Gastrocnemius medialis (tissue), 4 donors: ENCODE measurements around the gene PRKCH. TPM values are rescaled to one million over a fixed set of nuclear protein-coding genes. Genes with fewer than 3 reads are reported as not detected.

Source experiments
- ATAC-seq, 2 donors: fragments of 150-250 bp; one replicate each; pipeline ENCODE4 v1.9.1; 2016
- DNase-seq, 2 donors: peaks; one replicate each; pipeline ENCODE4 v3.0.0-alpha.2; 2019
- H3K27ac ChIP-seq, 4 donors: fragments of 200-600 bp; sonication (generic); 1 replicate in 1 of 4; 2 replicates in 3 of 4; pipeline ENCODE4 v1.5.1; 2016 to 2018; ENCODE audit warnings: mild to moderate bottlenecking in 2 of 4, moderate library complexity in 1 of 4
- H3K27me3 ChIP-seq, 3 donors: fragments of 200-600 bp; sonication (generic) in 2 of 3; 1 replicate in 1 of 3; 2 replicates in 2 of 3; pipeline versions ENCODE4 v1.5.1 to v1.6.0; 2016 to 2019; ENCODE audit warnings: mild to moderate bottlenecking in 1 of 3, moderate library complexity in 1 of 3
- H3K36me3 ChIP-seq, 2 donors: fragments of 200-600 bp; sonication (generic) in 1 of 2; one replicate each; pipeline ENCODE4 v1.5.1; 2017 to 2018
- H3K4me1 ChIP-seq, 2 donors: fragments of 200-600 bp; sonication (generic) in 1 of 2; one replicate each; pipeline ENCODE4 v1.5.1; 2016 to 2017; ENCODE audit warnings: mild to moderate bottlenecking in 2 of 2
- H3K4me3 ChIP-seq, 4 donors: fragments of 200-600 bp; sonication (generic) in 3 of 4; 1 replicate in 1 of 4; 2 replicates in 3 of 4; pipeline ENCODE4 v1.5.1; 2016 to 2019; ENCODE audit warnings: mild to moderate bottlenecking in 2 of 4
- H3K9me3 ChIP-seq, 3 donors: fragments of 200-600 bp; sonication (generic) in 2 of 3; 1 replicate in 1 of 3; 2 replicates in 2 of 3; pipeline ENCODE4 v1.5.1; 2016 to 2019
- POLR2A ChIP-seq, 2 donors: fragments of 450-650 bp; IDR thresholded peaks; one replicate each; pipeline ENCODE4 v1.6.1; 2017; ENCODE audit warnings: antibody characterized with exemption in 2 of 2, mild to moderate bottlenecking in 2 of 2, moderate library complexity in 2 of 2
- in situ Hi-C, 4 donors: fragments of 200-750 bp; cut with MboI; loops; one replicate each; pipeline versions ENCODE4 v1.15.0 to v1.8.0; 2017; ENCODE audit warnings: low sequenced_read_pairs in 4 of 4
- intact Hi-C: fragments of 100-400 bp; cut with DNase I; formaldehyde crosslinking; loops from one replicate; pipeline ENCODE4 v1.15.1; 2023; ENCODE audit warnings: low total_unique reads
- total RNA-seq, 4 donors: library from RNA; depleted of rRNA; stranded (reverse); fragments of >200 nt; gene quantifications; one replicate each; pipeline versions ENCODE4 v1.1.0 to v1.2.3, GENCODE V29; 2016
- TF ChIP-seq, protein P1 (sequence below), 5 experiments: fragments of 450-650 bp in 3 of 5; fragments of 200-600 bp in 2 of 5; sonication (generic) in 2 of 5; IDR thresholded peaks in 4 of 5; conservative IDR thresholded peaks in 1 of 5; 1 replicate in 4 of 5; 2 replicates in 1 of 5; pipeline ENCODE4 v1.5.1; 2016 to 2019; ENCODE audit warnings: antibody characterized with exemption in 5 of 5, mild to moderate bottlenecking in 3 of 5, moderate library complexity in 3 of 5

Gene PRKCH
- total RNA-seq, 4 donors from 2014 or later: 11.3 to 32.4 (median 16.6) TPM

DNA sequence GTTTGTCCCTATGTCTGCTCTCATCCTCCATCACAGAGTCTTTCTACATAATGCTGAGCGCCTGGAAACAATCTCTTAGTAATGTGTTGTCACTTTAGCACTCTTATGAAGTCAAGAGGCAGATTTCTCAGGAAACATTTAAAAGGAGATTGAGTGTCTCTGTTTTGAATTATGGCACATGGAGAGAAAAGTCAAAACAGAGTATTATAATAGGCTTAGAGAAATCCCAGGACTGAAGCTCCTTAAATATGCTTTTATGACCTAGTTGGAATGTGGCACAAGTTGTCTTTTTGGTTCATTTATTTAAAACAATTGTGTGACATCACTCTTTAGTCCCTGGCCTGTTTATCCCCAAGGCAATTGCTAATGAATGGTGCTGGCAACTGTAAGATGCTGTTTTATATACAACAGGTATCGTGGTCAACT, 256.1 kb downstream of the PRKCH start:
- H3K27ac ChIP-seq: no peak overlapping the region
- no peaks in the 10 kb centered on the region for H3K27me3 ChIP-seq
- no peaks in the 10 kb centered on the region for H3K36me3 ChIP-seq
- in situ Hi-C loops: no loop called here
- no peak for DNase-seq
- H3K4me1 ChIP-seq: peaks cover 0 to 8% of the 10 kb centered on the region in 2 donors
- ATAC-seq: no peak
- intact Hi-C loops: no loop called here
- TF ChIP-seq, protein P1, sequence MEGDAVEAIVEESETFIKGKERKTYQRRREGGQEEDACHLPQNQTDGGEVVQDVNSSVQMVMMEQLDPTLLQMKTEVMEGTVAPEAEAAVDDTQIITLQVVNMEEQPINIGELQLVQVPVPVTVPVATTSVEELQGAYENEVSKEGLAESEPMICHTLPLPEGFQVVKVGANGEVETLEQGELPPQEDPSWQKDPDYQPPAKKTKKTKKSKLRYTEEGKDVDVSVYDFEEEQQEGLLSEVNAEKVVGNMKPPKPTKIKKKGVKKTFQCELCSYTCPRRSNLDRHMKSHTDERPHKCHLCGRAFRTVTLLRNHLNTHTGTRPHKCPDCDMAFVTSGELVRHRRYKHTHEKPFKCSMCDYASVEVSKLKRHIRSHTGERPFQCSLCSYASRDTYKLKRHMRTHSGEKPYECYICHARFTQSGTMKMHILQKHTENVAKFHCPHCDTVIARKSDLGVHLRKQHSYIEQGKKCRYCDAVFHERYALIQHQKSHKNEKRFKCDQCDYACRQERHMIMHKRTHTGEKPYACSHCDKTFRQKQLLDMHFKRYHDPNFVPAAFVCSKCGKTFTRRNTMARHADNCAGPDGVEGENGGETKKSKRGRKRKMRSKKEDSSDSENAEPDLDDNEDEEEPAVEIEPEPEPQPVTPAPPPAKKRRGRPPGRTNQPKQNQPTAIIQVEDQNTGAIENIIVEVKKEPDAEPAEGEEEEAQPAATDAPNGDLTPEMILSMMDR (IDR thresholded peaks at IDR 0.05 in 4 of 5, conservative IDR thresholded peaks at IDR 0.05 in 1 of 5): no peak
- TF ChIP-seq POLR2A (IDR thresholded peaks at IDR 0.05): no peak
- H3K9me3 ChIP-seq: no peaks in the 10 kb centered on the region
- H3K4me3 ChIP-seq: no peak overlapping the region

DNA sequence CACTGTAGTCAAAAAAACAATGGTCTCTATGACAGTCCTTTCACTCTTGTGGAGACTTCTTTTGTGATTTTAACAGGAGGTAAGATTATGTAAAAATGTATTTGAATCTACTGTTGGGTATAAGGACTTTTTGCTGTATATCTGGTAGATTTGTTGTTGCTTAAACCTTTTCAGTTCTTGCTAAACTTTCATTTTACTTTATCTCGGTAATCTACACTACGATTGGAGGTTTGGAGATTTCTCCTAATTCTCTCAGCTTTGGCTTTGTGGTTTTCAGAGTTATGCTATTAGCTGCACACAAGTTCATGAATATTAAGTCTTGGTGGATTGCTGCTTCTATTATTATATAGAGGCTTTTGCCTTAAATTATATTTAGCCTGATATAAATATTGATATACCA, 257.4 kb downstream of the PRKCH start:
- in situ Hi-C loops: no loop called here
- H3K36me3 ChIP-seq: no peaks in the 10 kb centered on the region
- H3K4me1 ChIP-seq: peaks cover 0 to 9% of the 10 kb centered on the region in 2 donors
- intact Hi-C loops: no loop called here
- TF ChIP-seq, protein P1 (IDR thresholded peaks at IDR 0.05 in 4 of 5, conservative IDR thresholded peaks at IDR 0.05 in 1 of 5): no peak
- no peak for TF ChIP-seq POLR2A (IDR thresholded peaks at IDR 0.05)
- ATAC-seq: no peak
- H3K9me3 ChIP-seq: no peaks in the 10 kb centered on the region
- no peak overlapping the region for H3K27ac ChIP-seq
- no peaks in the 10 kb centered on the region for H3K27me3 ChIP-seq
- no peak for DNase-seq
- H3K4me3 ChIP-seq: no peak overlapping the region

DNA sequence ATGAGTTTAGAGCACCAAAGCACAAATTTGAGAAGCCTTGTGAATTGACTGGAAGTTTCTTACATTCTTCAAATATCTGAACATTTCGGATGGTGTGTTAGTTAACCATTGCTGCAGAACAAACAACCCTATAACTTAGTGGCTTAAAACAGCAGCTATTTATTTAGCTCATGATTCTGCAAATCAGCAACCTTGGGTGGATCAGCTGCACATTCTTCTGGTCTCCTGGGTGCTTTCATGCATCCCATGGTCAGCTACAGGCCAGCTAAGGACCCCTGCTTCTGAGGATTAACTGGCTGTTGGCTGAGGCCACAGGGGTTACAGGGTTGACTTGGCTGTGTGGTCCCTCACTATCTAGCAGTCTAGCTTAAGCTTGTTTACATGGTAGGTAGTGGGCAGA, 260.0 kb downstream of the PRKCH start:
- Histone ChIP-seq H3K27me3 (no peaks in the 10 kb centered on the region), H3K4me3 (no peak overlapping the region), H3K36me3 (no peaks in the 10 kb centered on the region), H3K4me1 (peaks cover 0 to 28% of the 10 kb centered on the region in 2 donors), H3K27ac (no peak overlapping the region), H3K9me3 (no peaks in the 10 kb centered on the region)
- in situ Hi-C loops: no loop called here
- intact Hi-C loops: no loop called here
- no peak for DNase-seq
- TF ChIP-seq POLR2A (IDR thresholded peaks at IDR 0.05): no peak
- TF ChIP-seq, protein P1 (IDR thresholded peaks at IDR 0.05 in 4 of 5, conservative IDR thresholded peaks at IDR 0.05 in 1 of 5): no peak
- ATAC-seq: no peak

DNA sequence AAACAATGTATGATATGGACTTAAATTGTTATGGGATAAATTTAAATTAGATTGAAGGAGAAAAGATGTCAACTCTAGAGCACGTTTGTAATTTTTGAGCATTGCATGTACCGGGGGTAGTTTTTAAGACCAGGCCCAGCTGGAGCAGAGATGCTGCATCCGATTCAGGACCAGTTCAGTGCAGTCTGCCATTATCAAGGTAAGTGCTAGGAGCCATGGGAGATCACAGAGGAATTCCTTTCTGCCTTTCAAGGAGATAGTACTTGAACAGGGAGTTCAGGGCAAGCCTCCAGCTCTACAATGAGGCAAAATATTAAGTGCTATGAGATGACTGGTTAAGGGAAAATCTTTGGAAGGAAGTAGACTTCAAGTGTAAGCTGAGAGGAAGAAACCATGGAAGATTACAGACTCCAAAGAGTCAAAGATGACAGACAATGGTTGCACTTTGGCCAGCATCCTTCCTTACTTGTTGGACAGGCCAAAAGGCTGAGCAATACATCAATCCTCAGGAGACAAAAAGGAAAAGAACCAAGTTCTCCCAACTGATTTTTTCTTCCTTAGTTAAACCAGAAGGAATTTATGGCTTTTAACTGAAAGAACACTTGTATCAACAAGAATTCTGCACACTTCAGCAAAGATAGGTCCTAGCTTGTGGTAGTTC, 260.7 kb downstream of the PRKCH start:
- no peak for DNase-seq
- Histone ChIP-seq H3K36me3 (no peaks in the 10 kb centered on the region), H3K9me3 (no peaks in the 10 kb centered on the region), H3K27ac (peak overlapping the region in 1 of 4 donors; percentile 29), H3K4me1 (peaks cover 0 to 32% of the 10 kb centered on the region in 2 donors), H3K27me3 (no peaks in the 10 kb centered on the region), H3K4me3 (no peak overlapping the region)
- intact Hi-C loops: no loop called here
- no peak for ATAC-seq
- TF ChIP-seq, protein P1 (IDR thresholded peaks at IDR 0.05 in 4 of 5, conservative IDR thresholded peaks at IDR 0.05 in 1 of 5): no peak
- no peak for TF ChIP-seq POLR2A (IDR thresholded peaks at IDR 0.05)
- in situ Hi-C loops: no loop called here

DNA sequence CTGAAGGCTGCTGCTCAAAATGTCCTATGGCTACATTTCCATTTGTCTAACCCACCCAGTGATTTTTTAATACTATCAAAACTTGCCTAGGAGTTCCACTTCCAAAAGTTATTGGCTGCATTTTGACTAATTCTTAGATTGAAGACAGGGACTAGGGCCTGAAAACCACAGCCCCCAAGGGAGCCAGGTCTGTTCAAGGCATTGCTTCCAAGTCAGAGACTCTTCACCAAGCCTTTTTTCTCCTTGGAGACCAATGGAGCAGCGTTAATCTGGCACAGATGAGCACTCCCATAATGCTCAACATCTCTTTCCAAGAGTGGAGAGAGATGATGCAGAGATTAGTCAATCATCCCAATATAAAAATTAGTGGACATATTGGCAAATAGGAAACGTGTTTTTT, 261.4 kb downstream of the PRKCH start:
- ATAC-seq (peak in 1 of 2 donors; percentile 41), DNase-seq (no peak)
- H3K27ac ChIP-seq: no peak overlapping the region
- no peaks in the 10 kb centered on the region for H3K27me3 ChIP-seq
- TF ChIP-seq, protein P1 (IDR thresholded peaks at IDR 0.05 in 4 of 5, conservative IDR thresholded peaks at IDR 0.05 in 1 of 5): no peak
- no peak for TF ChIP-seq POLR2A (IDR thresholded peaks at IDR 0.05)
- in situ Hi-C loops (no loop called here), intact Hi-C loops (no loop called here)
- no peaks in the 10 kb centered on the region for H3K9me3 ChIP-seq
- no peaks in the 10 kb centered on the region for H3K36me3 ChIP-seq
- H3K4me3 ChIP-seq: no peak overlapping the region
- peaks cover 0 to 33% of the 10 kb centered on the region in 2 donors for H3K4me1 ChIP-seq
